ENCODE results near the gene XPC. TPM values are rescaled to one million over a fixed set of nuclear protein-coding genes. Genes with fewer than 3 reads are reported as not detected.

Gene XPC
- total and polyA plus RNA-seq, 2 donors (not counting 3 experiments of a cell fraction or from before 2014, with no cell fraction given), result 11.9 to 36.8 TPM

DNA sequence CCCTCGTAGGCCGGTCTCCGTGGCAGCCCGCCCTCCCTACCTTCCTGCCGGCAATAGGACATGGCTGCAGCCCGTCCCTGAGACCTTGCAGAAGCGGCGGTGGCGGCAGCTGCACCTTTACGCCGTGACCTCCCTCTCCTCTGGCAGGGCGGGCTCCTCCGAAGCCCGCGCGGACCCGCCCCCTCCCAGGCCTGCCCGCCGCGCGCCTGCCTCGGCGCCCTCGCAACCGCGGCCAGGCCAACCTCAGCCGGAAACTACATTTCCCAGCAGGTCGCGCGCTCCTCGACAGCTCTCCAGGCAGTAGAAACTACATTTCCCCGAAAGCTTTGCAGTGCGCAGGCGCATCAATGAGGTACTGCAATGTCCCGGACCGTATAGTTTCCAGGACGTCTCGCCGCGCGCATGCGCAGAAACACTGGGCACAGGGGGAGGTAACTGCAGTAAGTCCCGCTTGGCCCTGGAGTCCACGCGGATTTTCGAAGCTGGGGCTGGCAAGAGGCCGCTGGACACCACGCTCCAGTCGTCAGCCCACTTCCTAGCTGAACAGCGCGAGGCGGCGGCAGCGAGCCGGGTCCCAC is 53.7 kb downstream of the XPC start, which contains the start of the genes CHCHD4 and TMEM43:
Gene CHCHD4, minus strand, starts transcription at position 256 of the 578 bp plus-strand sequence. Its CDS starts 194 bp downstream, at position 62.
Gene TMEM43, plus strand, starts transcription at position 438 of the 578 bp plus-strand sequence. CDS start 142 bp downstream, outside the sequence.
- dilution Hi-C loops (cut with MboI; ENCODE audit: extremely low pct_ligation_motif_present, low sequenced_read_pairs), result no loop called here
- peak; percentile 98 for FAIRE-seq
- CTCF ChIA-PET, result interaction anchor here (1.0 to 2.5 kb wide), 15 partner anchors 10 to 527 kb away, joined by 3 to 30 read pairs (median 4); partner anchors contain the start of genes CCDC174, LSM3 and XPC

More for the DNA sequence above, 53.7 kb downstream of the XPC start, which contains the start of the genes CHCHD4 and TMEM43:
- Histone ChIP-seq H3K4me2 (ENCODE audit: insufficient read depth, low read length) (peak within 1 kb of the TSS; percentile 93), H3K4me3 (replicated peaks in 1 of 3; ENCODE audit: insufficient read depth in 1 of 3, low read depth in 1 of 3, low read length in 3 of 3) (peak within 1 kb of the TSS; percentile 66 to 90 (median 67)), H3K9ac (replicated peaks; ENCODE audit: extremely low read depth, insufficient read depth, low read length) (peak within 1 kb of the TSS; percentile 85), H4K20me1 (replicated peaks; ENCODE audit: control insufficient read depth, extremely low read depth, insufficient read depth, low read length) (no peaks in the 10 kb centered on the region), H3K27ac (ENCODE audit: insufficient read depth, low read depth, low read length) (peak within 1 kb of the TSS; percentile 61), H3K27me3 (ENCODE audit: control insufficient read depth in 2 of 2, insufficient read depth in 2 of 2, low read length in 2 of 2) (no peaks in the 10 kb centered on the region), H3K9me3 (replicated peaks; ENCODE audit: control insufficient read depth, insufficient read depth, low read length) (no peaks in the 10 kb centered on the region), H3K79me2 (ENCODE audit: control insufficient read depth, insufficient read depth, low read length) (peaks cover 49% of the 10 kb centered on the region), H3K36me3 (ENCODE audit: control insufficient read depth in 2 of 2, extremely low read depth in 1 of 2, insufficient read depth in 2 of 2, low read length in 2 of 2) (no peaks in the 10 kb centered on the region), H2AFZ (ENCODE audit: low read depth, low read length) (peak within 1 kb of the TSS; percentile 72), H3K4me1 (ENCODE audit: control insufficient read depth, extremely low read depth, insufficient read depth, low read length) (peaks cover 22% of the 10 kb centered on the region), H3K9me1 (replicated peaks; ENCODE audit: control insufficient read depth, extremely low read depth, insufficient read depth, low read length) (no peaks in the 10 kb centered on the region)
- intact Hi-C loops (cut with micrococcal nuclease), result loop anchor here (1.0 to 5.0 kb wide), 4 partner anchors 20 to 467 kb away; partner anchors contain the start of genes LSM3 and XPC
- TF ChIP-seq GATA2 (IDR thresholded peaks at IDR 0.05; ENCODE audit: insufficient read depth, insufficient read length, low read depth, low read length) (no peak), MYC (IDR thresholded peaks at IDR 0.05; ENCODE audit: low read depth, low read length) (no peak), EZH2 (IDR thresholded peaks at IDR 0.05; ENCODE audit: borderline replicate concordance, low read depth, low read length, severe bottlenecking) (no peak), FOS (IDR thresholded peaks at IDR 0.05; ENCODE audit: borderline replicate concordance, insufficient read depth, low read length) (no peak), JUN (IDR thresholded peaks at IDR 0.05; ENCODE audit: borderline replicate concordance, insufficient read depth, insufficient read length, low read depth) (no peak), POLR2A (IDR thresholded peaks at IDR 0.05; ENCODE audit: low read depth, low read length) (peak; percentile 58), POLR2AphosphoS5 (IDR thresholded peaks at IDR 0.05; ENCODE audit: insufficient read depth, low read depth, low read length) (peak; percentile 34)
- TF ChIP-seq, protein P1, sequence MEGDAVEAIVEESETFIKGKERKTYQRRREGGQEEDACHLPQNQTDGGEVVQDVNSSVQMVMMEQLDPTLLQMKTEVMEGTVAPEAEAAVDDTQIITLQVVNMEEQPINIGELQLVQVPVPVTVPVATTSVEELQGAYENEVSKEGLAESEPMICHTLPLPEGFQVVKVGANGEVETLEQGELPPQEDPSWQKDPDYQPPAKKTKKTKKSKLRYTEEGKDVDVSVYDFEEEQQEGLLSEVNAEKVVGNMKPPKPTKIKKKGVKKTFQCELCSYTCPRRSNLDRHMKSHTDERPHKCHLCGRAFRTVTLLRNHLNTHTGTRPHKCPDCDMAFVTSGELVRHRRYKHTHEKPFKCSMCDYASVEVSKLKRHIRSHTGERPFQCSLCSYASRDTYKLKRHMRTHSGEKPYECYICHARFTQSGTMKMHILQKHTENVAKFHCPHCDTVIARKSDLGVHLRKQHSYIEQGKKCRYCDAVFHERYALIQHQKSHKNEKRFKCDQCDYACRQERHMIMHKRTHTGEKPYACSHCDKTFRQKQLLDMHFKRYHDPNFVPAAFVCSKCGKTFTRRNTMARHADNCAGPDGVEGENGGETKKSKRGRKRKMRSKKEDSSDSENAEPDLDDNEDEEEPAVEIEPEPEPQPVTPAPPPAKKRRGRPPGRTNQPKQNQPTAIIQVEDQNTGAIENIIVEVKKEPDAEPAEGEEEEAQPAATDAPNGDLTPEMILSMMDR (IDR thresholded peaks at IDR 0.05; ENCODE audit: extremely low read depth in 1 of 2, insufficient read depth in 1 of 2, low read depth in 1 of 2, low read length in 2 of 2), result peak in 1 of 2 donors; percentile 1
- TF ChIP-seq, protein P2, sequence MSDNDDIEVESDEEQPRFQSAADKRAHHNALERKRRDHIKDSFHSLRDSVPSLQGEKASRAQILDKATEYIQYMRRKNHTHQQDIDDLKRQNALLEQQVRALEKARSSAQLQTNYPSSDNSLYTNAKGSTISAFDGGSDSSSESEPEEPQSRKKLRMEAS (IDR thresholded peaks at IDR 0.05; ENCODE audit: insufficient read depth, insufficient read length), result peak; percentile 32
- POLR2A ChIA-PET, result interaction anchor here (0.9 to 2.6 kb wide), 6 partner anchors 9 to 228 kb away, joined by 3 to 37 read pairs (median 10); partner anchors contain the start of genes LSM3 and XPC
- DNase-seq (ENCODE audit: low read depth, low spot score), result peak; percentile 99
- no TSS peak for BruUV-seq (replicated peaks)

Data from endothelial cell of umbilical vein (primary cell).